ENCODE data around the gene PPM1N. TPM values are rescaled to one million over a fixed set of nuclear protein-coding genes. Genes with fewer than 3 reads are reported as not detected.

PPM1N gene
- total RNA-seq, 1 experiment from 2014 or later: 5.2 TPM

- TF ChIP-seq POLR2AphosphoS5 (IDR thresholded peaks at IDR 0.05; ENCODE audit: low read depth, low read length): no peak
- no peak for TF ChIP-seq ZFX (IDR thresholded peaks at IDR 0.05)
- no peak for TF ChIP-seq SIN3A (IDR thresholded peaks at IDR 0.05; ENCODE audit: low read depth)
- no peak for TF ChIP-seq ZBTB33 (IDR thresholded peaks at IDR 0.05; ENCODE audit: extremely low read depth, insufficient replicate concordance, low read length)
- no peak for TF ChIP-seq SP1 (IDR thresholded peaks at IDR 0.05; ENCODE audit: low read depth)
- no peak for TF ChIP-seq CTCF (IDR thresholded peaks at IDR 0.05 in 2 of 3, conservative IDR thresholded peaks at IDR 0.05 in 1 of 3; ENCODE audit: borderline replicate concordance in 1 of 3, insufficient read depth in 1 of 3, low read depth in 2 of 3, low read length in 2 of 3)
- TF ChIP-seq EZH2 (IDR thresholded peaks at IDR 0.05): no peak
- no peak for TF ChIP-seq CEBPB (IDR thresholded peaks at IDR 0.05; ENCODE audit: low read depth)
- TF ChIP-seq CBX3 (IDR thresholded peaks at IDR 0.05; ENCODE audit: low read depth): no peak
Observed at GRCh38 chr19:45494261-45494916, 3.9 kb upstream of the PPM1N start (continued).

DNA sequence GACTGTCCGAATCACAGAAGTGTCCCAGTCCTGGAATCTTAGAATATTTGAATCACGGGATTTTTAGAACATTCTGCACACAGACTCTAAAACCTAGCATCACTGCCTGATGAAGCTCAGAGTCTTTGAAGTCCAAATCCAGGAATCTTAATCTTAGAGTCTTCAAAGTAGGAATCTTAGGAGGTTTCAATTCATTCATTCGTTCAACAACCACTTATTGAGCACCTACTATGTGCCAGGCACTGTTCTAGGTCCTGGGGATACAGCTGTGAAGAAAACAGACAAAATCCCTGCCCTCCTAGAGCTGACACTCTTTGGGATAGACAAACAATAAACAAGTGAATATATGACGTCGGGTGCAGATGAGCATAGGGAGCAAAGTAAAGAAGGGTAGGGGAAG lies 3.1 kb upstream of the PPM1N start:
- no peak overlapping the region for H3K27ac ChIP-seq (ENCODE audit: low read depth, low read length)
- CTCF ChIA-PET: interaction anchor here (5.3 kb wide), 1 partner anchor 10 kb away, joined by 33 read pairs; no protein-coding TSS in a partner anchor
- no peaks in the 10 kb centered on the region for H3K9me3 ChIP-seq (ENCODE audit: control insufficient read depth in 1 of 2, insufficient read depth in 1 of 2, low read depth in 1 of 2, low read length in 2 of 2)
- H3K4me1 ChIP-seq (ENCODE audit: control insufficient read depth in 1 of 2, insufficient read depth in 2 of 2, low read length in 2 of 2): peaks cover 25 to 53% of the 10 kb centered on the region in 2 experiments
- RAD21 ChIA-PET (ENCODE audit: low non-redundant PET in 1 of 2, low total read pairs in 2 of 2, uncharacterized antibody in 2 of 2, unreplicated experiment in 2 of 2): no interaction called here
- BruUV-seq (replicated peaks): no TSS peak
- no peak overlapping the region for H3K9ac ChIP-seq (ENCODE audit: low read length)
- H3K4me3 ChIP-seq (replicated peaks in 1 of 2; ENCODE audit: low read depth in 1 of 2, low read length in 2 of 2): no peak overlapping the region
- no peak for ATAC-seq
- H2AFZ ChIP-seq (ENCODE audit: low read depth, low read length, poor library complexity, severe bottlenecking): no peak overlapping the region
- H3K4me2 ChIP-seq (ENCODE audit: low read length): no peak overlapping the region
- H3K27me3 ChIP-seq (ENCODE audit: insufficient read depth, low read length): peaks cover 10% of the 10 kb centered on the region; the same call in 1 of the 2 replicates
- no peaks in the 10 kb centered on the region for H4K20me1 ChIP-seq (ENCODE audit: insufficient read depth)
- H3K9me2 ChIP-seq (ENCODE audit: insufficient read depth): no peaks in the 10 kb centered on the region
- intact Hi-C loops (cut with micrococcal nuclease): no loop called here
- no peaks in the 10 kb centered on the region for H3K79me2 ChIP-seq (ENCODE audit: insufficient read depth, low read length)
- TF ChIP-seq ELF1 (IDR thresholded peaks at IDR 0.05; ENCODE audit: borderline replicate concordance, low read depth) (no peak), TCF7L2 (IDR thresholded peaks at IDR 0.05; ENCODE audit: borderline replicate concordance, extremely low read depth, insufficient read depth, insufficient read length) (no peak), POLR2A (IDR thresholded peaks at IDR 0.05; ENCODE audit: borderline replicate concordance, extremely low read depth, insufficient read depth, insufficient read length) (no peak), ZNF274 (IDR thresholded peaks at IDR 0.05; ENCODE audit: low read depth, low read length) (no peak), SRF (IDR thresholded peaks at IDR 0.05; ENCODE audit: low read depth) (no peak), MAX (IDR thresholded peaks at IDR 0.05) (no peak), EGR1 (IDR thresholded peaks at IDR 0.05; ENCODE audit: low read depth) (no peak), POLR2AphosphoS5 (IDR thresholded peaks at IDR 0.05; ENCODE audit: low read depth, low read length) (no peak), SIN3A (IDR thresholded peaks at IDR 0.05; ENCODE audit: low read depth) (no peak), EZH2 (IDR thresholded peaks at IDR 0.05) (no peak), CBX3 (IDR thresholded peaks at IDR 0.05; ENCODE audit: low read depth) (no peak), ZFX (IDR thresholded peaks at IDR 0.05) (no peak)
- TF ChIP-seq, protein P1, sequence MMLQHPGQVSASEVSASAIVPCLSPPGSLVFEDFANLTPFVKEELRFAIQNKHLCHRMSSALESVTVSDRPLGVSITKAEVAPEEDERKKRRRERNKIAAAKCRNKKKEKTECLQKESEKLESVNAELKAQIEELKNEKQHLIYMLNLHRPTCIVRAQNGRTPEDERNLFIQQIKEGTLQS (IDR thresholded peaks at IDR 0.05): no peak
- POLR2A ChIA-PET: no interaction called here
- DNase-seq (ENCODE audit: low read depth, low spot score): no peak
- no peaks in the 10 kb centered on the region for H3K36me3 ChIP-seq (ENCODE audit: control insufficient read depth in 1 of 2, insufficient read depth in 2 of 2, low read length in 2 of 2)
